GM23248 (cell line): ENCODE measurements around the gene TINCR. TPM values are rescaled to one million over a fixed set of nuclear protein-coding genes. Genes with fewer than 3 reads are reported as not detected.

ENCODE experiments used
- DNase-seq: peaks from one replicate; pipeline ENCODE4 v3.0.0-alpha.2; 2015
- H2AFZ ChIP-seq: fragments of 200-600 bp; sonication (generic); 2 replicates; pipeline ENCODE4 v1.6.1; 2016; ENCODE audit warnings: antibody characterized with exemption
- H3F3A ChIP-seq: fragments of 200-600 bp; sonication (generic); 2 replicates; pipeline ENCODE4 v1.6.1; 2016; ENCODE audit warnings: mild to moderate bottlenecking, antibody characterized with exemption, mixed run types; ENCODE audit not compliant: insufficient read depth
- H3K27ac ChIP-seq: fragments of 200-600 bp; sonication (generic); 2 replicates; pipeline ENCODE4 v1.5.1; 2016; ENCODE audit warnings: mild to moderate bottlenecking
- H3K27me3 ChIP-seq: fragments of 200-600 bp; sonication (generic); replicated peaks from 2 replicates; pipeline ENCODE4 v1.6.1; 2016; ENCODE audit warnings: mild to moderate bottlenecking; ENCODE audit not compliant: insufficient read depth
- H3K36me3 ChIP-seq: fragments of 200-600 bp; sonication (generic); 2 replicates; pipeline ENCODE4 v1.6.1; 2016; ENCODE audit warnings: low read depth, mild to moderate bottlenecking
- H3K4me1 ChIP-seq: fragments of 200-600 bp; sonication (generic); 2 replicates; pipeline ENCODE4 v1.6.1; 2016; ENCODE audit warnings: mild to moderate bottlenecking; ENCODE audit not compliant: insufficient read depth
- H3K4me2 ChIP-seq: fragments of 200-600 bp; sonication (generic); one replicate; pipeline ENCODE4 v1.6.1; 2016; ENCODE audit warnings: mild to moderate bottlenecking; ENCODE audit not compliant: unreplicated experiment
- H3K4me3 ChIP-seq: fragments of 200-600 bp; sonication (generic); 2 replicates; pipeline ENCODE4 v1.5.1; 2016; ENCODE audit warnings: mild to moderate bottlenecking
- H3K79me2 ChIP-seq: fragments of 200-600 bp; sonication (generic); 2 replicates; pipeline ENCODE4 v1.6.1; 2016; ENCODE audit warnings: mild to moderate bottlenecking; ENCODE audit not compliant: insufficient read depth
- H3K9ac ChIP-seq: fragments of 200-600 bp; sonication (generic); 2 replicates; pipeline ENCODE4 v1.6.1; 2016; ENCODE audit warnings: mild to moderate bottlenecking
- H3K9me2 ChIP-seq: fragments of 200-600 bp; sonication (generic); 2 replicates; pipeline ENCODE4 v1.6.1; 2016; ENCODE audit warnings: mixed run types, mild to moderate bottlenecking, moderate library complexity; ENCODE audit not compliant: insufficient read depth
- H3K9me3 ChIP-seq: fragments of 200-600 bp; sonication (generic); one replicate; pipeline ENCODE4 v1.6.1; 2017; ENCODE audit warnings: low read depth
- H4K20me1 ChIP-seq: fragments of 200-600 bp; sonication (generic); 2 replicates; pipeline ENCODE4 v1.6.0; 2016; ENCODE audit not compliant: insufficient read depth
- EZH2 ChIP-seq: fragments of 200-600 bp; sonication (generic); IDR thresholded peaks from 2 replicates; pipeline ENCODE4 v1.6.1; 2018; ENCODE audit warnings: antibody characterized with exemption, mild to moderate bottlenecking; ENCODE audit not compliant: insufficient read depth, poor library complexity, severe bottlenecking
- EZH2phosphoT487 ChIP-seq: fragments of 200-600 bp; sonication (generic); IDR thresholded peaks from 2 replicates; pipeline ENCODE4 v1.6.1; 2018; ENCODE audit warnings: antibody characterized with exemption, moderate library complexity, mild to moderate bottlenecking, low read depth; ENCODE audit not compliant: insufficient read depth
- WGBS, 2 experiments: methylation state at CpG; one replicate each; pipeline ENCODE4 v1.1.6; 2015 to 2017; ENCODE audit warnings: low lambda C conversion rate in 2 of 2, low coverage in 1 of 2; ENCODE audit errors: missing lambda C conversion rate in 2 of 2; 5-methylcytosine and 5-hydroxymethylcytosine counted together
- in situ Hi-C: fragments of 300-500 bp; cut with MboI; formaldehyde crosslinking; loops from 2 replicates; pipeline ENCODE4 v1.15.0; 2020
- polyA plus RNA-seq: library from polyadenylated mRNA; unstranded; fragments of >200 nt; fragmentation: Nextera tagmentation; extraction: Ambion mirVana; gene quantifications from 2 replicates; pipeline ENCODE4 v1.2.1, GENCODE V29; 2016
- total RNA-seq: library from RNA; depleted of rRNA; stranded (reverse); fragments of >200 nt; shearing (Covaris generic); gene quantifications from 2 replicates; pipeline ENCODE4 v1.2.3, GENCODE V29; 2014

TINCR gene
- total and polyA plus RNA-seq, 2 experiments from 2014 or later = 1.6 TPM; not detected in 1

DNA sequence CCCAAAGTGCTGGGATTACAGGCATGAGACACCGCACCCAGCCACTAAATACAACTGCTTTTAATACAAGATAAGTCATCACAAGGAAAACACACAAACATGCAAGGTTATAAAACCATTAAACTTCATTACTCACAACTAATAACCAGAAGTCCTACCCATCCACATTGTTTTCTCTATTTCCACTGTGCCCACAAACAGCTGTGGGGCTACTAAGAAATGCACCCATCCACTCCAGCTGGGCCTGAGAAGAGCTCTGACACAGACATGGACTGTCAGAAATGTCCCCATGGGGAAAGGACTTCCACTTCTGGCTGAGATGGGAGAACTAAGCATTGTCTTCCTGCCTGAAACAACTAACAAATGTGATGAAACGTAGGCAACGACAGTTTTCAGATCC lies 37.6 kb upstream of the TINCR start:
- peaks cover 68% of the 10 kb centered on the region for H3K36me3 ChIP-seq
- H4K20me1 ChIP-seq = no peaks in the 10 kb centered on the region; the same call in 1 of the 2 replicates
- H3F3A ChIP-seq = peaks cover 1% of the 10 kb centered on the region; the same call in 1 of the 2 replicates
- no peak for DNase-seq
- no peak overlapping the region for H3K27ac ChIP-seq
- in situ Hi-C loops = no loop called here
- no peaks in the 10 kb centered on the region for H3K9me2 ChIP-seq
- no peaks in the 10 kb centered on the region for H3K27me3 ChIP-seq
- no peak overlapping the region for H3K4me3 ChIP-seq
- no peaks in the 10 kb centered on the region for H3K9me3 ChIP-seq
- no peak overlapping the region for H3K9ac ChIP-seq
- peaks cover 83% of the 10 kb centered on the region for H3K79me2 ChIP-seq
- no peaks in the 10 kb centered on the region for H3K4me1 ChIP-seq
- no peak overlapping the region for H2AFZ ChIP-seq
- WGBS, 2 experiments = 98 to 99% methylated on average over 3 of the region's 3 CpGs
- no peak overlapping the region for H3K4me2 ChIP-seq
- TF ChIP-seq EZH2 = no peak
- no peak for TF ChIP-seq EZH2phosphoT487

DNA sequence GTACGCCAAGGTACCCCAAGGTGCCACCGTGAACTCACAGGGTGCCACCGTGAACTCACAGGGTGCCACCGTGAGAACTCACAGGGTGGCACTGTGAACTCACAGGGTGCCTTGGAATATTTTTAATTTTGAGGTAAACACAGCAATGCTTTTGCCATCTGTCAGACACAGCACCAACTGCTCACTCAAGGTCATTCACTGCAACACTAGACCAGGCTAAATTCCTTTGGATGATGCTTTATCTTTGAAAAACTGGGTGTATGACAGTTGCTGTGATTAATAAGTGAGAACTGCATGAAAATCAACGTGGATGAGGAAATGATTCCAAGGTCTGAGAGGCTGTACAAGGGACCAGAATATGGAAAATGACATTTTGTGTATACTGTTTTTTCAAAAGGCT lies 35.9 kb upstream of the TINCR start:
- no peaks in the 10 kb centered on the region for H3K9me3 ChIP-seq
- H3K9ac ChIP-seq = no peak overlapping the region
- H2AFZ ChIP-seq = no peak overlapping the region
- no peak for DNase-seq
- no peaks in the 10 kb centered on the region for H3K9me2 ChIP-seq
- H3K4me2 ChIP-seq = no peak overlapping the region
- H3F3A ChIP-seq = peaks cover 4% of the 10 kb centered on the region; the same call in 1 of the 2 replicates
- peaks cover 67% of the 10 kb centered on the region for H3K79me2 ChIP-seq
- in situ Hi-C loops = no loop called here
- no peak overlapping the region for H3K27ac ChIP-seq
- TF ChIP-seq EZH2phosphoT487 (no peak), EZH2 (no peak)
- H4K20me1 ChIP-seq = no peaks in the 10 kb centered on the region; the same call in 1 of the 2 replicates
- peaks cover 73% of the 10 kb centered on the region for H3K36me3 ChIP-seq
- H3K4me3 ChIP-seq = no peak overlapping the region
- H3K27me3 ChIP-seq = no peaks in the 10 kb centered on the region
- WGBS, 2 experiments = 76 to 78% methylated on average over 5 of the region's 5 CpGs
- no peaks in the 10 kb centered on the region for H3K4me1 ChIP-seq

DNA sequence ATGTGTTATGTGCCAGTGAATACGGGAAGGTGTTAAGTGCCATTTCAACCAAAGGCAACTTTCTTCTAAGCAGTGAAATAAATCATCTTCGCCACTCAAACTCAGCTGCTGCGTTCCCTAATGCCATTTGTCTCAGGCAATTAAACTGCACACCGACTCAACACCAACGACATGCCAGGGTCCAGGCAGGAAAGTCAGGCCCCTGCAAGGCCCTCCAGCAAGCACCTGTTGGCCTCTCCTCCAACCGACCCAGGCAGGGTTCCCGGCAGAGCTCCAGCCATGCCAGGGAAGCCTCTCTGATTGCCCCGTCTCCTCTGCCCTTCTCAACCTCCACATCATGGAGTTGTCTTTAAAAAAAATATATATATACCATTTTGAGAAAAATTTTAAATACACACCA lies 33.0 kb upstream of the TINCR start:
- Histone ChIP-seq H3K4me3 (no peak overlapping the region), H3K27me3 (no peaks in the 10 kb centered on the region), H3K27ac (no peak overlapping the region), H3F3A (peaks cover 4% of the 10 kb centered on the region; the same call in 1 of the 2 replicates), H3K9ac (no peak overlapping the region), H3K36me3 (peaks cover 64% of the 10 kb centered on the region), H2AFZ (no peak overlapping the region), H3K4me1 (no peaks in the 10 kb centered on the region), H3K9me2 (no peaks in the 10 kb centered on the region), H3K9me3 (no peaks in the 10 kb centered on the region), H3K4me2 (no peak overlapping the region), H4K20me1 (no peaks in the 10 kb centered on the region; the same call in 1 of the 2 replicates), H3K79me2 (peaks cover 45% of the 10 kb centered on the region)
- no peak for TF ChIP-seq EZH2phosphoT487
- TF ChIP-seq EZH2 = no peak
- in situ Hi-C loops = no loop called here
- DNase-seq = no peak
- 80 to 84% methylated on average over 8 of the region's 8 CpGs for WGBS, 2 experiments

GRCh38 chr19:5595745-5596144 lies 28.0 kb upstream of the TINCR start:
- peaks cover 4% of the 10 kb centered on the region; the same call in 1 of the 2 replicates for H3F3A ChIP-seq
- H3K9ac ChIP-seq = no peak overlapping the region
- no peak overlapping the region for H3K27ac ChIP-seq
- H3K4me3 ChIP-seq = no peak overlapping the region
- no peaks in the 10 kb centered on the region for H3K9me2 ChIP-seq
- no peaks in the 10 kb centered on the region for H3K4me1 ChIP-seq
- no peak for DNase-seq
- no peak overlapping the region for H3K4me2 ChIP-seq
- in situ Hi-C loops = no loop called here
- no peaks in the 10 kb centered on the region for H3K27me3 ChIP-seq
- TF ChIP-seq EZH2phosphoT487 (no peak), EZH2 (no peak)
- peaks cover 6% of the 10 kb centered on the region for H3K79me2 ChIP-seq
- H4K20me1 ChIP-seq = no peaks in the 10 kb centered on the region
- H3K9me3 ChIP-seq = no peaks in the 10 kb centered on the region
- peaks cover 49% of the 10 kb centered on the region; the same call in 1 of the 2 replicates for H3K36me3 ChIP-seq
- H2AFZ ChIP-seq = no peak overlapping the region
- WGBS, 2 experiments = 93% methylated on average over 9 of the region's 9 CpGs

- Histone ChIP-seq H3K4me2 (no peak overlapping the region), H4K20me1 (no peaks in the 10 kb centered on the region), H3K36me3 (peaks cover 43% of the 10 kb centered on the region; the same call in 1 of the 2 replicates), H3K27ac (no peak overlapping the region), H3K4me3 (no peak overlapping the region), H3K27me3 (no peaks in the 10 kb centered on the region), H3K4me1 (no peaks in the 10 kb centered on the region), H3K9ac (no peak overlapping the region), H3K9me2 (no peaks in the 10 kb centered on the region), H2AFZ (no peak overlapping the region), H3K9me3 (no peaks in the 10 kb centered on the region), H3K79me2 (peaks cover 6% of the 10 kb centered on the region; the same call in 1 of the 2 replicates), H3F3A (no peaks in the 10 kb centered on the region; the same call in 1 of the 2 replicates)
- in situ Hi-C loops = no loop called here
- no peak for DNase-seq
- TF ChIP-seq EZH2 (no peak), EZH2phosphoT487 (no peak)
- WGBS, 2 experiments = 92 to 94% methylated on average over 18 of the region's 18 CpGs
Observed at GRCh38 chr19:5595129-5595528, 27.4 kb upstream of the TINCR start.
